SIG-M5 (cell line): ENCODE measurements around the gene TNFRSF25.
"Not testable (repeated sequence)": the region's sequence is repeated elsewhere in the genome, so short reads cannot be mapped to it uniquely, and the experiment has no call there.

Experiments
- DNase-seq: peaks from one replicate; lab custom pipeline; 2025; lab: John Stamatoyannopoulos, UW

Gene TNFRSF25

GRCh38 chr1:6468729-6469461 is 2.9 kb upstream of the TNFRSF25 start:
- DNase-seq: no peak

GRCh38 chr1:6467744-6468688 is 2.0 kb upstream of the TNFRSF25 start:
- DNase-seq: no peak

GRCh38 chr1:6467224-6467623 is 1.3 kb upstream of the TNFRSF25 start:
- no peak for DNase-seq

- no peak for DNase-seq
These were observed 778 bp upstream of the TNFRSF25 start for GRCh38 chr1:6466751-6467150.

- DNase-seq: no peak
These were observed 440 bp downstream of the TNFRSF25 start for GRCh38 chr1:6465461-6466005.

- no peak for DNase-seq
These were observed 1.1 kb downstream of the TNFRSF25 start for GRCh38 chr1:6464915-6465314.

- no peak for DNase-seq
These were observed 1.5 kb downstream of the TNFRSF25 start for GRCh38 chr1:6464514-6464836.

GRCh38 chr1:6463120-6463412 is 2.9 kb downstream of the TNFRSF25 start:
- DNase-seq: no peak

GRCh38 chr1:6462412-6463119 is 3.4 kb downstream of the TNFRSF25 start:
- DNase-seq: no peak

GRCh38 chr1:6461538-6462411 is 4.2 kb downstream of the TNFRSF25 start:
- DNase-seq: no peak

GRCh38 chr1:6461051-6461530 is 4.9 kb downstream of the TNFRSF25 start:
- no peak for DNase-seq

GRCh38 chr1:6460301-6461050 is 5.5 kb downstream of the TNFRSF25 start:
- no peak for DNase-seq

GRCh38 chr1:6459850-6460265 is 6.1 kb downstream of the TNFRSF25 start:
- DNase-seq: no peak

GRCh38 chr1:6456800-6457466 is 9.0 kb downstream of the TNFRSF25 start:
- DNase-seq: no peak

GRCh38 chr1:6455752-6456520 is 10.0 kb downstream of the TNFRSF25 start:
- DNase-seq: not testable (repeated sequence)

- no peak for DNase-seq
These were observed 10.9 kb downstream of the TNFRSF25 start for GRCh38 chr1:6454856-6455751.

GRCh38 chr1:6453895-6454855 is 11.8 kb downstream of the TNFRSF25 start:
- not testable (repeated sequence) for DNase-seq
